ENCODE results near the gene IGSF10. TPM values are rescaled to one million over a fixed set of nuclear protein-coding genes. Genes with fewer than 3 reads are reported as not detected.

Gene IGSF10
- total and polyA plus RNA-seq, 2 of the 8 experiments (the other 6 are each of a cell fraction or from before 2014, with no cell fraction given) = 0.59 to 0.95 TPM

- no peak for FAIRE-seq
- no peaks in the 10 kb centered on the region for H3K79me1 ChIP-seq (ENCODE audit: low read depth, low read length)
- no peak overlapping the region for H2BK12ac ChIP-seq (ENCODE audit: low read depth, low read length)
- H2AK5ac ChIP-seq (ENCODE audit: low read depth, low read length) = no peak overlapping the region
- H4K20me1 ChIP-seq (replicated peaks in 1 of 2; ENCODE audit: control insufficient read depth in 1 of 2, insufficient read depth in 2 of 2, low read length in 2 of 2) = no peaks in the 10 kb centered on the region
- no peak overlapping the region for H2BK20ac ChIP-seq (ENCODE audit: low read length)
- H4K5ac ChIP-seq (ENCODE audit: insufficient read length, low read depth, low read length) = no peak overlapping the region
- H3K79me2 ChIP-seq (ENCODE audit: control insufficient read depth in 1 of 2, insufficient read depth in 2 of 2, low read length in 2 of 2) = no peaks in the 10 kb centered on the region
- H3K9me3 ChIP-seq (ENCODE audit: insufficient read depth in 2 of 2, low read depth in 1 of 2, low read length in 1 of 2) = no peaks in the 10 kb centered on the region
- H3K4me3 ChIP-seq (ENCODE audit: extremely low read depth in 1 of 4, insufficient read depth in 2 of 4, low read depth in 3 of 4, low read length in 4 of 4) = no peak overlapping the region
- H3K4me2 ChIP-seq (ENCODE audit: insufficient read depth in 1 of 2, low read depth in 2 of 2, low read length in 2 of 2) = no peak overlapping the region
- H3K18ac ChIP-seq (ENCODE audit: extremely low read depth, low read length) = no peak overlapping the region
- no peak overlapping the region for H2BK5ac ChIP-seq (ENCODE audit: low read depth, low read length)
- ChIA-PET POLR2A (ENCODE audit: partially characterized antibody) (no interaction called here), CTCF (ENCODE audit: partially characterized antibody) (interaction anchor here (1.1 to 8.3 kb wide), 15 partner anchors 10 to 481 kb away, joined by 3 to 82 read pairs (median 5); no protein-coding TSS in a partner anchor)
- no peak overlapping the region for H2AFZ ChIP-seq (ENCODE audit: low read length)
- no peak overlapping the region for H3K56ac ChIP-seq (replicated peaks; ENCODE audit: insufficient read length, low read depth, low read length)
- H2BK15ac ChIP-seq (ENCODE audit: low read length) = no peak overlapping the region
- no peak for DNase-seq (ENCODE audit: low read depth in 1 of 2, low spot score in 2 of 2)
- no peaks in the 10 kb centered on the region for H3K23me2 ChIP-seq (ENCODE audit: low read depth, low read length)
- WGBS, 2 experiments (ENCODE audit: extremely low coverage in 1 of 2, insufficient coverage in 1 of 2, insufficient read length in 1 of 2, insufficient replicate concordance in 2 of 2, low coverage in 1 of 2, low lambda C conversion rate in 2 of 2, missing lambda C conversion rate in 1 of 2) = 98% methylated on average over 6 of the region's 6 CpGs; no CpG with 5 or more reads in 1 of the 2 experiments
- no peak overlapping the region for H4K91ac ChIP-seq (replicated peaks; ENCODE audit: insufficient read length, low read length)
- H3K36me3 ChIP-seq (ENCODE audit: control insufficient read depth in 2 of 4, insufficient read depth in 4 of 4, low read length in 3 of 4) = peaks cover 0 to 2% (median under 1%) of the 10 kb centered on the region in 4 experiments; a peak in 2 of 8 replicates
- H4K8ac ChIP-seq (ENCODE audit: extremely low read depth, insufficient read depth, low read length) = no peak overlapping the region
- no peak overlapping the region for H2BK120ac ChIP-seq (replicated peaks; ENCODE audit: low read depth, low read length)
- no peak overlapping the region for H3K23ac ChIP-seq (ENCODE audit: insufficient read length)
- no peaks in the 10 kb centered on the region for H3K27me3 ChIP-seq (replicated peaks in 1 of 4; ENCODE audit: control insufficient read depth in 3 of 4, extremely low read depth in 1 of 4, insufficient read depth in 3 of 4, low read length in 3 of 4)
- H3K27ac ChIP-seq (ENCODE audit: low read depth, low read length) = no peak overlapping the region
- H3K14ac ChIP-seq (ENCODE audit: insufficient read length) = no peak overlapping the region
- no peak overlapping the region for H3K9ac ChIP-seq (replicated peaks in 1 of 4; ENCODE audit: extremely low read depth in 1 of 4, low read depth in 3 of 4, low read length in 3 of 4)
- H3K4ac ChIP-seq (replicated peaks; ENCODE audit: insufficient read length, low read depth, low read length) = no peak overlapping the region
- H3K4me1 ChIP-seq (replicated peaks in 1 of 4; ENCODE audit: control insufficient read depth in 3 of 4, insufficient read depth in 4 of 4, low read length in 3 of 4) = peaks cover 0 to 4% (median 0%) of the 10 kb centered on the region in 4 experiments; a peak in 1 of 7 replicates
- TF ChIP-seq TEAD4 (IDR thresholded peaks at IDR 0.05; ENCODE audit: low read depth, low read length) (no peak), SIN3A (conservative IDR thresholded peaks at IDR 0.05 in 1 of 2, IDR thresholded peaks at IDR 0.05 in 1 of 2; ENCODE audit: low read depth in 1 of 2, low read length in 2 of 2) (no peak), YY1 (IDR thresholded peaks at IDR 0.05; ENCODE audit: low read depth, low read length) (no peak), TAF1 (IDR thresholded peaks at IDR 0.05; ENCODE audit: low read depth, low read length) (no peak), USF2 (IDR thresholded peaks at IDR 0.05; ENCODE audit: low read length) (no peak), CHD1 (IDR thresholded peaks at IDR 0.05; ENCODE audit: low read depth, low read length) (no peak), NRF1 (IDR thresholded peaks at IDR 0.05; ENCODE audit: low read depth, low read length) (no peak), CBX5 (IDR thresholded peaks at IDR 0.05; ENCODE audit: low read depth, low read length) (no peak), KDM5A (IDR thresholded peaks at IDR 0.05; ENCODE audit: low read length) (no peak), FOSL1 (IDR thresholded peaks at IDR 0.05; ENCODE audit: insufficient read depth, low read depth, low read length) (no peak), CTBP2 (IDR thresholded peaks at IDR 0.05; ENCODE audit: borderline replicate concordance, insufficient read depth, insufficient read length, low read length) (no peak), ATF3 (IDR thresholded peaks at IDR 0.05; ENCODE audit: insufficient read depth, low read depth, low read length) (no peak)
These were observed 23.0 kb downstream of the IGSF10 start for GRCh38 chr3:151437906-151438305.
